Naive thymus-derived CD4-positive, alpha-beta T cell (primary cell): ENCODE results near the gene TOM1L2. TPM values are rescaled to one million over a fixed set of nuclear protein-coding genes. Genes with fewer than 3 reads are reported as not detected.

Source experiments
- ATAC-seq: fragments of 150-1000 bp; cut with Tn5 transposase; 2 replicates; pipeline ENCODE4 v1.10.0; 2021; ENCODE audit warnings: mild to moderate bottlenecking, moderate library complexity
- CTCF ChIA-PET: fragments of 350-600 bp; sonication (Branson Sonifier 250); formaldehyde crosslinking; loops from one replicate; lab custom pipeline; 2021; ENCODE audit warnings: antibody characterized with exemption; lab: Charles Lee
- POLR2A ChIA-PET: fragments of 350-600 bp; sonication (Branson Sonifier 250); formaldehyde crosslinking; loops from one replicate; lab custom pipeline; 2021; ENCODE audit warnings: antibody characterized with exemption, inconsistent platforms; lab: Charles Lee
- DNase-seq, 9 donors: peaks; one replicate each; pipeline versions ENCODE4 v3.0.0 to v3.0.0-alpha.2; 2020 to 2022; ENCODE audit warnings: mixed read lengths in 1 of 9
- H3K27ac ChIP-seq: one replicate; pipeline ENCODE4 v1.7.0; 2013; ENCODE audit warnings: mild to moderate bottlenecking, low read depth, low read length, moderate library complexity
- H3K27me3 ChIP-seq, 2 donors: one replicate each; pipeline ENCODE4 v1.7.0; 2013; ENCODE audit warnings: low read length in 2 of 2, mild to moderate bottlenecking in 2 of 2, moderate library complexity in 2 of 2; ENCODE audit not compliant: control insufficient read depth in 2 of 2, insufficient read depth in 2 of 2
- H3K36me3 ChIP-seq, 3 experiments: 1 replicate in 2 of 3; 2 replicates in 1 of 3; pipeline ENCODE4 v1.7.0; 2013; ENCODE audit warnings: low read length in 3 of 3, mild to moderate bottlenecking in 3 of 3, moderate library complexity in 1 of 3; ENCODE audit not compliant: insufficient read depth in 3 of 3, control insufficient read depth in 2 of 3
- H3K4me1 ChIP-seq, 2 donors: one replicate each; pipeline ENCODE4 v1.7.0; 2013; ENCODE audit warnings: low read length in 2 of 2, mild to moderate bottlenecking in 2 of 2, moderate library complexity in 1 of 2; ENCODE audit not compliant: control insufficient read depth in 2 of 2, insufficient read depth in 2 of 2
- H3K4me3 ChIP-seq: 2 replicates; pipeline ENCODE4 v1.7.0; 2013; ENCODE audit warnings: mild to moderate bottlenecking, low read length
- H3K9me3 ChIP-seq, 3 experiments: 1 replicate in 2 of 3; 2 replicates in 1 of 3; pipeline ENCODE4 v1.7.0; 2013; ENCODE audit warnings: low read length in 3 of 3; ENCODE audit not compliant: control insufficient read depth in 2 of 3
- H3K27ac Mint-ChIP-seq, 9 donors: one replicate each; pipeline ENCODE4 v1.8.0; 2020 to 2022; ENCODE audit warnings: mixed read lengths in 9 of 9, mild to moderate bottlenecking in 8 of 9, moderate library complexity in 5 of 9, inconsistent platforms in 2 of 9
- H3K27me3 Mint-ChIP-seq, 5 donors: one replicate each; pipeline ENCODE4 v1.8.0; 2021 to 2022; ENCODE audit warnings: mixed read lengths in 5 of 5, mild to moderate bottlenecking in 1 of 5
- H3K36me3 Mint-ChIP-seq, 5 donors: one replicate each; pipeline ENCODE4 v1.8.0; 2020 to 2022; ENCODE audit warnings: mixed read lengths in 5 of 5, mild to moderate bottlenecking in 3 of 5, inconsistent platforms in 1 of 5
- H3K4me1 Mint-ChIP-seq, 7 donors: one replicate each; pipeline ENCODE4 v1.8.0; 2020 to 2022; ENCODE audit warnings: mixed read lengths in 7 of 7, mild to moderate bottlenecking in 3 of 7, inconsistent platforms in 1 of 7
- H3K4me3 Mint-ChIP-seq, 10 donors: one replicate each; pipeline ENCODE4 v1.8.0; 2020 to 2022; ENCODE audit warnings: mild to moderate bottlenecking in 10 of 10, mixed read lengths in 10 of 10, moderate library complexity in 6 of 10, inconsistent platforms in 2 of 10
- H3K9me3 Mint-ChIP-seq, 11 donors: one replicate each; pipeline ENCODE4 v1.8.0; 2020 to 2022; ENCODE audit warnings: mixed read lengths in 11 of 11, mild to moderate bottlenecking in 4 of 11, inconsistent platforms in 1 of 11, moderate library complexity in 1 of 11
- intact Hi-C, 2 donors: fragments of 100-400 bp; cut with micrococcal nuclease; formaldehyde crosslinking; loops; one replicate each; pipeline ENCODE4 v1.15.1; 2023
- polyA plus RNA-seq, 2 donors: library from polyadenylated mRNA; unstranded; fragments of 300-500 nt; fragmentation: Illumina TruSeq; gene quantifications; one replicate each; pipeline ENCODE4 v1.2.3, GENCODE V29; 2021
- total RNA-seq, 6 experiments: library from RNA in 5 of 6; stranded (reverse) in 5 of 6; gene quantifications; 1 replicate in 5 of 6; 2 replicates in 1 of 6; pipeline ENCODE4 v1.2.3 and lab custom pipeline; 2021 to 2026

Gene TOM1L2
- total and polyA plus RNA-seq, 7 experiments from 2014 or later: 6.9 to 84.1 (median 61.0) TPM

DNA sequence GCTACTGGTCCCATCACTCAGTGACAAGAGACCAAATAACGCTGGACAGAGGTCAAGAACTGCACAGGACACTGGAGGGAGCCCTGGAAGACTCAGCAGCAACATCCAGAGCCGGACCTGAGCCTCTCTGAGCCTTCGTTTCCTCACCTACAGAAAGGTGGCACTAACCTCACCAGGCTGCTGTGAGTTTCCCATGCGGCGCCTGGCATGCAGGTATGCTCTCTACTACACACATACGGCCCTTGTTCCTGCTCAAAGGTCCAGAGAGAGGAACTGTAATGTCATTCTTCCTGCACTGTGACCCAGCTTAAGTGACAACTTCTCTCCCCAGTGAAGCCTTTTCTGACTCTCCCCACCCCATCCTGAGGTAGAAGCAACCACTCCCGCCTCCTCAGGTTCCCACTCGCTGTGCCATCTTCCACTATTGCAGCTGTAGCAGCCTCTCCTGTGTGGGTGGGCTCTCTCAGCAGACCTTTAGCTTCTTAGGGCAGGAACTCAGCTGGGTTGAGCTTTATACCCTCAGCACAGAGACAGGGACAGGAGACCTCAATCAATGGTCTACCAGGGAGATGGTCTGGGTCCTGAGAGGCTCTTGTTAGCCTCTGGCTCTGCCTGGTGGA lies 91.5 kb downstream of the TOM1L2 start:
- ATAC-seq (no peak), DNase-seq (no peak)
- CTCF ChIA-PET: interaction anchor here (0.6 kb wide), 1 partner anchor 216 kb away, joined by 3 read pairs; no protein-coding TSS in a partner anchor
- POLR2A ChIA-PET: no interaction called here
- no peaks in the 10 kb centered on the region for H3K9me3 Mint-ChIP-seq
- intact Hi-C loops: no loop called here
- no peaks in the 10 kb centered on the region for H3K27me3 Mint-ChIP-seq
- H3K36me3 Mint-ChIP-seq: peaks cover 0 to 61% (median 26%) of the 10 kb centered on the region in 5 donors
- H3K4me1 Mint-ChIP-seq: peaks cover 0 to 3% (median 0%) of the 10 kb centered on the region in 7 donors
- Histone ChIP-seq H3K27me3 (no peaks in the 10 kb centered on the region), H3K27ac (no peak overlapping the region), H3K4me3 (no peak overlapping the region), H3K4me1 (no peaks in the 10 kb centered on the region), H3K36me3 (peaks cover 0 to 96% (median 17%) of the 10 kb centered on the region in 3 experiments), H3K9me3 (no peaks in the 10 kb centered on the region)
- no peak overlapping the region for H3K4me3 Mint-ChIP-seq
- no peak overlapping the region for H3K27ac Mint-ChIP-seq

- CTCF ChIA-PET: interaction anchor here (1.0 to 1.4 kb wide), 2 partner anchors 18 to 65 kb away, joined by 3 to 4 read pairs; no protein-coding TSS in a partner anchor
- H3K4me1 ChIP-seq: no peaks in the 10 kb centered on the region
- Mint-ChIP-seq H3K27ac (peak overlapping the region in 1 of 9 donors; percentile 26), H3K4me3 (no peak overlapping the region), H3K4me1 (peaks cover 0 to 2% (median 0%) of the 10 kb centered on the region in 7 donors), H3K9me3 (no peaks in the 10 kb centered on the region), H3K36me3 (peaks cover 0 to 49% (median 23%) of the 10 kb centered on the region in 5 donors), H3K27me3 (no peaks in the 10 kb centered on the region)
- no peak overlapping the region for H3K4me3 ChIP-seq
- ATAC-seq (no peak), DNase-seq (no peak)
- H3K27ac ChIP-seq: no peak overlapping the region
- H3K36me3 ChIP-seq: peaks cover 0 to 84% (median 6%) of the 10 kb centered on the region in 3 experiments
- H3K9me3 ChIP-seq: no peaks in the 10 kb centered on the region
- intact Hi-C loops: no loop called here
- POLR2A ChIA-PET: interaction anchor here (0.7 kb wide), 1 partner anchor 8 kb away, joined by 3 read pairs; no protein-coding TSS in a partner anchor
- no peaks in the 10 kb centered on the region for H3K27me3 ChIP-seq
Observed at GRCh38 chr17:17877529-17878358, 94.5 kb downstream of the TOM1L2 start.

DNA sequence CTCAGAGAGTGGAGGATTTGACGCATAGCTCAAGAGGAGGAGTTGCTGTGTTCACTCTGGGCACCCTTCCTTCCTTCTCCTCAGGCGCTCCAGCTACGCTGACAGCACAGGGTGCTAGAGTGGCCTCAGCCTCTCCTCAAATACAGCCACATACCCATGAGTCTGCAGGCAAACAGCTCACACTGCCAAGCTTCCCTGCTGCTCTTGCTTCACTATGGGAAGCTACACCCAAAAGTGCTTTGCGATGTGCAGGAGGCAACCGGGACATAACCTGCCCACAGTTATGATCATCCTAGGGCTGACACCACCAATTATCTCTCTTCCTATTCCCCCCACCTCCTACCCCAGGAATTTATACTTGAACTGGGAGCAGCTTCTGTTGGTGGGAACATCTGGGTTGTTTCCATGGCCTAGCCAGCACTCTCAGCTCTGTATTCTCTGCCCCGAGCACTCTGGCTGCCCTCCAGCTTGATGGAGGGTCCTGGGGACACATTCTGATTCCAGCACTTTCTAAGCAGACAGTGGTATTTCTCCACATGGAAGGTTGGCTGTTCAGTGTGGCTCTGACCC lies 95.2 kb downstream of the TOM1L2 start:
- no peak for ATAC-seq
- DNase-seq: no peak
- H3K4me1 ChIP-seq: no peaks in the 10 kb centered on the region
- H3K27me3 ChIP-seq: no peaks in the 10 kb centered on the region
- Mint-ChIP-seq H3K4me1 (peaks cover 0 to 2% (median 0%) of the 10 kb centered on the region in 7 donors), H3K9me3 (no peaks in the 10 kb centered on the region), H3K27me3 (no peaks in the 10 kb centered on the region), H3K27ac (peak overlapping the region in 1 of 9 donors; percentile 26), H3K36me3 (peaks cover 0 to 44% (median 23%) of the 10 kb centered on the region in 5 donors), H3K4me3 (no peak overlapping the region)
- no peaks in the 10 kb centered on the region for H3K9me3 ChIP-seq
- ChIA-PET POLR2A (interaction anchor here (0.7 to 0.8 kb wide), 2 partner anchors 9 to 11 kb away, joined by 3 to 4 read pairs; no protein-coding TSS in a partner anchor), CTCF (interaction anchor here (1.4 kb wide), 1 partner anchor 17 kb away, joined by 4 read pairs; no protein-coding TSS in a partner anchor)
- intact Hi-C loops: no loop called here
- H3K4me3 ChIP-seq: no peak overlapping the region
- H3K27ac ChIP-seq: no peak overlapping the region
- peaks cover 0 to 82% (median 6%) of the 10 kb centered on the region in 3 experiments for H3K36me3 ChIP-seq

DNA sequence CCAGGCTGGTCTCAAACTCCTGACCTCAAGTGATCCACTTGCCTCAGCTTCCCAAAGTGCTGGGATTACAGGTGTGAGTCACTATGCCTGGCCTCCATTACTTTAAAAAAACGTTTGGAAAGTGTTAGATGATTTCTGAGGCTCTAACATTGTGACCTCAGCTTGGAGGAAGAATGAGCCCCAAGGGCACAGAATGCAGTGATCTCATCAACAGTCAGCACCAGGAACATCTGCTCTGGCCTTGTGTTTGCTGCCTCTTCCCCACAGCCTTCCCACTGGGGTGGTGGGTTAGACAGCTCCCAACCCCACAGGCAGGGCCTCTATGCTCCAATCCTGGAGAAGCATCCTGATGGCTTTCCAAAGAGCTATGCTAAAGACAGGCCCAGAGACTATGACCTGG lies 97.7 kb downstream of the TOM1L2 start:
- POLR2A ChIA-PET: no interaction called here
- Histone ChIP-seq H3K27ac (no peak overlapping the region), H3K27me3 (no peaks in the 10 kb centered on the region), H3K36me3 (peaks cover 0 to 68% (median 6%) of the 10 kb centered on the region in 3 experiments), H3K4me1 (no peaks in the 10 kb centered on the region), H3K4me3 (no peak overlapping the region), H3K9me3 (no peaks in the 10 kb centered on the region)
- DNase-seq: no peak
- H3K36me3 Mint-ChIP-seq: peaks cover 0 to 29% (median 21%) of the 10 kb centered on the region in 5 donors
- no peak for ATAC-seq
- intact Hi-C loops: no loop called here
- H3K27me3 Mint-ChIP-seq: no peaks in the 10 kb centered on the region
- CTCF ChIA-PET: interaction anchor here (1.1 kb wide), 1 partner anchor 9 kb away, joined by 3 read pairs; no protein-coding TSS in a partner anchor
- peak overlapping the region in 1 of 9 donors; percentile 74 for H3K27ac Mint-ChIP-seq
- no peak overlapping the region for H3K4me3 Mint-ChIP-seq
- peaks cover 0 to 2% (median 0%) of the 10 kb centered on the region in 7 donors for H3K4me1 Mint-ChIP-seq
- no peaks in the 10 kb centered on the region for H3K9me3 Mint-ChIP-seq

DNA sequence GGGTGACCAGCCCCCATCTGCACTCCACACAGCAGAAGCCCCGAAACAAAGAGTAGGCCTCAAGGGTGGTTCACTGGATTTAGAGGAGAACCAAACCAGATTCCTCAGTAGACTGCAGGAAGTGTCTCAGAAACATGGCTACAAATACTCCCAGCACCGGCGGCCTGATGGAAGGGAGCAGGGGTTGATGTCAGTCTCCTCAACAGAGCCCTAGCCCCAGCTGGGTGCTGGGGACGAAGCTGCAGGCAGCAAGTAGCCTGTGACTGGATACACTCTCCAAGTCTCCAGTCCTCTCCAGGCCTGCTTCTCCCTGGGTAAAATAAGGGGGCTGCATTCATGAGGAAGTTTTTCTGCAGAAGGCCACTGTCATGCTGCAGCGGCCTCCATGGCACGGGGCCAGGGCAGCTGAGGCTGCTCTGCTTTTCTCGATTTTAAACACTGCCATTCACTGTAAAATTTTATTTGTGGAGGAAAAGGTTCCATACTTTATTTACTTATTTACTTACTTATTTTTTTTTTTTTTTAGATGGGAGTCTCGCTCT lies 98.7 kb downstream of the TOM1L2 start:
- no peaks in the 10 kb centered on the region for H3K27me3 ChIP-seq
- Mint-ChIP-seq H3K27me3 (no peaks in the 10 kb centered on the region), H3K36me3 (peaks cover 0 to 32% (median 18%) of the 10 kb centered on the region in 5 donors), H3K9me3 (no peaks in the 10 kb centered on the region), H3K27ac (peak overlapping the region in 1 of 9 donors; percentile 36), H3K4me3 (no peak overlapping the region), H3K4me1 (peaks cover 0 to 2% (median 0%) of the 10 kb centered on the region in 7 donors)
- peaks cover 0 to 67% (median 9%) of the 10 kb centered on the region in 3 experiments for H3K36me3 ChIP-seq
- intact Hi-C loops: no loop called here
- ChIA-PET POLR2A (no interaction called here), CTCF (no interaction called here)
- DNase-seq (no peak), ATAC-seq (no peak)
- no peak overlapping the region for H3K27ac ChIP-seq
- no peak overlapping the region for H3K4me3 ChIP-seq
- H3K4me1 ChIP-seq: no peaks in the 10 kb centered on the region
- H3K9me3 ChIP-seq: no peaks in the 10 kb centered on the region
